GM19023 (cell line): ENCODE results near the gene DTNBP1.
A peak's percentile ranks its signal among the peaks of the same experiment; 100 is the strongest.
"Not testable (repeated sequence)": the region's sequence is repeated elsewhere in the genome, so short reads cannot be mapped to it uniquely, and the experiment has no call there.

Experiments
- ATAC-seq: cut with Tn5 transposase; IDR thresholded peaks from one replicate; pipeline ENCODE4 v1.9.1; 2021; ENCODE audit warnings: mild to moderate bottlenecking, moderate library complexity; ENCODE audit not compliant: unreplicated experiment

Gene DTNBP1

GRCh38 chr6:15668918-15669317 lies 6.1 kb upstream of the DTNBP1 start:
- ATAC-seq: no peak

GRCh38 chr6:15666896-15667295 lies 4.1 kb upstream of the DTNBP1 start:
- not testable (repeated sequence) for ATAC-seq

GRCh38 chr6:15665237-15665636 lies 2.4 kb upstream of the DTNBP1 start:
- no peak for ATAC-seq

GRCh38 chr6:15663130-15663871 lies 473 bp upstream of the DTNBP1 start:
- ATAC-seq: no peak

GRCh38 chr6:15661853-15662325 lies 939 bp downstream of the DTNBP1 start:
- no peak for ATAC-seq

- ATAC-seq: no peak
These were observed 3.6 kb downstream of the DTNBP1 start for GRCh38 chr6:15659181-15659580.

GRCh38 chr6:15658181-15658744 lies 4.6 kb downstream of the DTNBP1 start:
- peak; percentile 26 for ATAC-seq

GRCh38 chr6:15657290-15657689 lies 5.5 kb downstream of the DTNBP1 start:
- no peak for ATAC-seq

- ATAC-seq: no peak
These were observed 6.7 kb downstream of the DTNBP1 start for GRCh38 chr6:15656145-15656544.

GRCh38 chr6:15654250-15654649 lies 8.6 kb downstream of the DTNBP1 start:
- ATAC-seq: no peak

GRCh38 chr6:15653581-15653980 lies 9.2 kb downstream of the DTNBP1 start:
- ATAC-seq: no peak

- ATAC-seq: not testable (repeated sequence)
These were observed 12.7 kb downstream of the DTNBP1 start for GRCh38 chr6:15650004-15650559.

- no peak for ATAC-seq
These were observed 17.9 kb downstream of the DTNBP1 start for GRCh38 chr6:15644904-15645303.

- ATAC-seq: no peak
These were observed 19.3 kb downstream of the DTNBP1 start for GRCh38 chr6:15643542-15643941.

- ATAC-seq: no peak
These were observed 20.6 kb downstream of the DTNBP1 start for GRCh38 chr6:15642276-15642675.

- ATAC-seq: no peak
These were observed 24.5 kb downstream of the DTNBP1 start for GRCh38 chr6:15638373-15638772.

- ATAC-seq: no peak
These were observed 31.4 kb downstream of the DTNBP1 start for GRCh38 chr6:15631432-15631831.

- ATAC-seq: no peak
These were observed 32.6 kb downstream of the DTNBP1 start for GRCh38 chr6:15630202-15630601.

GRCh38 chr6:15629487-15629886 lies 33.3 kb downstream of the DTNBP1 start:
- ATAC-seq: no peak

- no peak for ATAC-seq
These were observed 34.2 kb downstream of the DTNBP1 start for GRCh38 chr6:15628499-15629131.

GRCh38 chr6:15627821-15628220 lies 35.0 kb downstream of the DTNBP1 start:
- ATAC-seq: no peak
